Left lobe of liver (tissue), 2 donors: ENCODE results near the gene ASMT. TPM values are rescaled to one million over a fixed set of nuclear protein-coding genes. Genes with fewer than 3 reads are reported as not detected.
"Not testable (repeated sequence)": the region's sequence is repeated elsewhere in the genome, so short reads cannot be mapped to it uniquely, and the experiment has no call there.

ENCODE experiments used
- ATAC-seq: fragments of 200-7000 bp; cut with Tn5 transposase; one replicate; pipeline ENCODE4 v1.9.1; 2020; ENCODE audit warnings: mild to moderate bottlenecking, moderate library complexity
- DNase-seq: peaks from one replicate; pipeline ENCODE4 v3.0.0-alpha.2; 2020; ENCODE audit warnings: low spot score
- total RNA-seq: library from RNA; stranded (reverse); gene quantifications from one replicate; pipeline ENCODE4 v1.2.1, GENCODE V29; 2021
- donor health status: DM: no; HTN: no; CAD: no; lungs with moderate emphysema.
- donor health status: DM: no; HTN: yes; CAD: no.

The ASMT gene
- total RNA-seq, 1 donor from 2014 or later, result not detected

- no peak for DNase-seq
- no peak for ATAC-seq
Measured at GRCh38 chrX:1646009-1646408, 31.1 kb downstream of the ASMT start.

- DNase-seq, result no peak
- no peak for ATAC-seq
Measured at GRCh38 chrX:1649621-1650020, 34.8 kb downstream of the ASMT start.

- ATAC-seq, result peak; percentile 85
- not testable (repeated sequence) for DNase-seq
Measured at GRCh38 chrX:1652011-1652811, 37.4 kb downstream of the ASMT start.

GRCh38 chrX:1656379-1656778 is 41.5 kb downstream of the ASMT start:
- no peak for ATAC-seq
- DNase-seq, result no peak

GRCh38 chrX:1657367-1658070 is 42.7 kb downstream of the ASMT start:
- DNase-seq, result no peak

GRCh38 chrX:1658071-1658491 is 43.2 kb downstream of the ASMT start:
- DNase-seq (no peak), ATAC-seq (no peak)

More at GRCh38 chrX:1657367-1658070, 42.7 kb downstream of the ASMT start:
- ATAC-seq, result peak; percentile 41

GRCh38 chrX:1659664-1660461 is 45.0 kb downstream of the ASMT start:
- no peak for DNase-seq
- no peak for ATAC-seq

- ATAC-seq (peak; percentile 61), DNase-seq (peak; percentile 56)
Measured at GRCh38 chrX:1661048-1661921, 46.4 kb downstream of the ASMT start.

- no peak for DNase-seq
Measured at GRCh38 chrX:1661922-1662221, 47.0 kb downstream of the ASMT start.

GRCh38 chrX:1667566-1667965 is 52.7 kb downstream of the ASMT start:
- DNase-seq, result no peak
- ATAC-seq, result no peak

More at GRCh38 chrX:1661922-1662221, 47.0 kb downstream of the ASMT start:
- ATAC-seq, result no peak

GRCh38 chrX:1673337-1673736 is 58.5 kb downstream of the ASMT start:
- DNase-seq (no peak), ATAC-seq (peak; percentile 75)

GRCh38 chrX:1676866-1677265 is 62.0 kb downstream of the ASMT start:
- peak; percentile 16 for DNase-seq
- no peak for ATAC-seq

GRCh38 chrX:1679238-1679637 is 64.4 kb downstream of the ASMT start:
- ATAC-seq (no peak), DNase-seq (no peak)

GRCh38 chrX:1681439-1681838 is 66.6 kb downstream of the ASMT start:
- no peak for ATAC-seq

GRCh38 chrX:1681856-1682255 is 67.0 kb downstream of the ASMT start:
- ATAC-seq, DNase-seq: not testable (repeated sequence)

More at GRCh38 chrX:1681439-1681838, 66.6 kb downstream of the ASMT start:
- no peak for DNase-seq

- not testable (repeated sequence) for ATAC-seq, DNase-seq
Measured at GRCh38 chrX:1682501-1682900, 67.6 kb downstream of the ASMT start.

GRCh38 chrX:1684883-1685282 is 70.0 kb downstream of the ASMT start:
- not testable (repeated sequence) for ATAC-seq, DNase-seq

GRCh38 chrX:1685444-1685880 is 70.6 kb downstream of the ASMT start:
- DNase-seq, ATAC-seq: not testable (repeated sequence)

GRCh38 chrX:1686642-1687041 is 71.8 kb downstream of the ASMT start:
- no peak for DNase-seq
- no peak for ATAC-seq
